ENCODE data around the gene PEX5L.
"Not testable (repeated sequence)": the region's sequence is repeated elsewhere in the genome, so short reads cannot be mapped to it uniquely, and the experiment has no call there.

The PEX5L gene

GRCh38 chr3:179837374-179837773 is 199.4 kb downstream of the PEX5L start:
- DNase-seq (ENCODE audit: low spot score), result no peak

GRCh38 chr3:179833294-179833693 is 203.4 kb downstream of the PEX5L start:
- DNase-seq (ENCODE audit: low spot score), result no peak

GRCh38 chr3:179832333-179832854 is 204.3 kb downstream of the PEX5L start:
- DNase-seq (ENCODE audit: low spot score), result no peak

- DNase-seq (ENCODE audit: low spot score), result no peak
Measured at GRCh38 chr3:179829401-179829800, 207.3 kb downstream of the PEX5L start.

- DNase-seq (ENCODE audit: low spot score), result no peak
Measured at GRCh38 chr3:179828738-179829137, 208.0 kb downstream of the PEX5L start.

GRCh38 chr3:179826247-179826637 is 210.5 kb downstream of the PEX5L start:
- DNase-seq (ENCODE audit: low spot score), result no peak

GRCh38 chr3:179825527-179826246 is 211.1 kb downstream of the PEX5L start:
- no peak for DNase-seq (ENCODE audit: low spot score)

GRCh38 chr3:179822296-179822695 is 214.4 kb downstream of the PEX5L start:
- DNase-seq (ENCODE audit: low spot score), result no peak

- DNase-seq (ENCODE audit: low spot score), result no peak
Measured at GRCh38 chr3:179819379-179819778, 217.4 kb downstream of the PEX5L start.

- DNase-seq (ENCODE audit: low spot score), result no peak
Measured at GRCh38 chr3:179812096-179812382, 224.7 kb downstream of the PEX5L start.

- DNase-seq (ENCODE audit: low spot score), result peak; percentile 35
Measured at GRCh38 chr3:179811321-179812095, 225.2 kb downstream of the PEX5L start.

- no peak for DNase-seq (ENCODE audit: low spot score)
Measured at GRCh38 chr3:179809639-179810038, 227.1 kb downstream of the PEX5L start.

GRCh38 chr3:179807588-179807987 is 229.1 kb downstream of the PEX5L start:
- no peak for DNase-seq (ENCODE audit: low spot score)

- no peak for DNase-seq (ENCODE audit: low spot score)
Measured at GRCh38 chr3:179806177-179806576, 230.6 kb downstream of the PEX5L start.

GRCh38 chr3:179801856-179802255 is 234.9 kb downstream of the PEX5L start:
- DNase-seq (ENCODE audit: low spot score), result no peak

- no peak for DNase-seq (ENCODE audit: low spot score)
Measured at GRCh38 chr3:179801263-179801662, 235.5 kb downstream of the PEX5L start.

- DNase-seq (ENCODE audit: low spot score), result no peak
Measured at GRCh38 chr3:179797192-179797591, 239.5 kb downstream of the PEX5L start.

GRCh38 chr3:179796421-179796820 is 240.3 kb downstream of the PEX5L start:
- DNase-seq (ENCODE audit: low spot score), result no peak

- no peak for DNase-seq (ENCODE audit: low spot score)
Measured at GRCh38 chr3:179794355-179794754, 242.4 kb downstream of the PEX5L start.

- DNase-seq (ENCODE audit: low spot score), result no peak
Measured at GRCh38 chr3:179791793-179792192, 244.9 kb downstream of the PEX5L start.

GRCh38 chr3:179788996-179789395 is 247.7 kb downstream of the PEX5L start:
- DNase-seq (ENCODE audit: low spot score), result no peak

- DNase-seq (ENCODE audit: low spot score), result not testable (repeated sequence)
Measured at GRCh38 chr3:179782841-179783240, 253.9 kb downstream of the PEX5L start.

- DNase-seq (ENCODE audit: low spot score), result no peak
Measured at GRCh38 chr3:179775416-179776122, 261.2 kb downstream of the PEX5L start.
